Mucosa of descending colon (tissue), 3 donors: ENCODE data around the gene PTPRH. TPM values are rescaled to one million over a fixed set of nuclear protein-coding genes. Genes with fewer than 3 reads are reported as not detected.

Experiments used
- ATAC-seq: fragments of 200-7000 bp; cut with Tn5 transposase; one replicate; pipeline ENCODE4 v1.9.1; 2020; ENCODE audit warnings: mild to moderate bottlenecking, moderate library complexity
- DNase-seq, 3 donors: peaks; one replicate each; pipeline ENCODE4 v3.0.0-alpha.2; 2020
- H3K36me3 ChIP-seq: fragments of 200-600 bp; one replicate; pipeline ENCODE4 v1.8.0; 2021; ENCODE audit warnings: low read depth, mild to moderate bottlenecking
- H3K4me1 ChIP-seq: fragments of 200-600 bp; one replicate; pipeline ENCODE4 v1.8.0; 2021; ENCODE audit warnings: low read depth, mild to moderate bottlenecking
- H3K4me3 ChIP-seq: fragments of 200-600 bp; one replicate; pipeline ENCODE4 v1.8.0; 2021; ENCODE audit warnings: mild to moderate bottlenecking
- H3K9me3 ChIP-seq: fragments of 200-600 bp; one replicate; pipeline ENCODE4 v1.8.0; 2021; ENCODE audit warnings: mild to moderate bottlenecking
- intact Hi-C, 2 donors: fragments of 100-400 bp; cut with DNase I in 1 of 2; cut with micrococcal nuclease in 1 of 2; formaldehyde crosslinking; loops; one replicate each; pipeline versions ENCODE4 v1.11.0 to v1.11.1; 2022; cut with DNase I, micrococcal nuclease
- total RNA-seq, 3 donors: library from RNA; stranded (reverse); fragmentation: NEBNext Ultra II Directional in 2 of 3; extraction: Animal tissue kit (Norgen Biotek cat#: 25700) in 2 of 3; gene quantifications; one replicate each; pipeline versions ENCODE4 v1.2.1 to v1.2.4, GENCODE V29; 2021 to 2023
- TF ChIP-seq, protein P1 (sequence below): fragments of 200-600 bp; IDR thresholded peaks from one replicate; pipeline ENCODE4 v1.8.0; 2022; ENCODE audit warnings: antibody characterized with exemption, mild to moderate bottlenecking
- donor health status: DM: no; HTN: no; CAD: no; lungs with moderate emphysema.
- donor health status: DM: no; HTN: no; CAD: no.
- donor health status: DM: no; HTN: yes; CAD: no.

PTPRH gene
- total RNA-seq, 3 donors from 2014 or later: 62.3 to 181 (median 94.8) TPM

GRCh38 chr19:55199620-55200204 lies 9.6 kb downstream of the PTPRH start:
- Histone ChIP-seq H3K4me3 (no peak overlapping the region), H3K9me3 (no peaks in the 10 kb centered on the region), H3K4me1 (no peaks in the 10 kb centered on the region), H3K36me3 (peaks cover 5% of the 10 kb centered on the region)
- TF ChIP-seq, protein P1, sequence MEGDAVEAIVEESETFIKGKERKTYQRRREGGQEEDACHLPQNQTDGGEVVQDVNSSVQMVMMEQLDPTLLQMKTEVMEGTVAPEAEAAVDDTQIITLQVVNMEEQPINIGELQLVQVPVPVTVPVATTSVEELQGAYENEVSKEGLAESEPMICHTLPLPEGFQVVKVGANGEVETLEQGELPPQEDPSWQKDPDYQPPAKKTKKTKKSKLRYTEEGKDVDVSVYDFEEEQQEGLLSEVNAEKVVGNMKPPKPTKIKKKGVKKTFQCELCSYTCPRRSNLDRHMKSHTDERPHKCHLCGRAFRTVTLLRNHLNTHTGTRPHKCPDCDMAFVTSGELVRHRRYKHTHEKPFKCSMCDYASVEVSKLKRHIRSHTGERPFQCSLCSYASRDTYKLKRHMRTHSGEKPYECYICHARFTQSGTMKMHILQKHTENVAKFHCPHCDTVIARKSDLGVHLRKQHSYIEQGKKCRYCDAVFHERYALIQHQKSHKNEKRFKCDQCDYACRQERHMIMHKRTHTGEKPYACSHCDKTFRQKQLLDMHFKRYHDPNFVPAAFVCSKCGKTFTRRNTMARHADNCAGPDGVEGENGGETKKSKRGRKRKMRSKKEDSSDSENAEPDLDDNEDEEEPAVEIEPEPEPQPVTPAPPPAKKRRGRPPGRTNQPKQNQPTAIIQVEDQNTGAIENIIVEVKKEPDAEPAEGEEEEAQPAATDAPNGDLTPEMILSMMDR: no peak
- ATAC-seq: no peak
- no peak for DNase-seq
- intact Hi-C loops: no loop called here

DNA sequence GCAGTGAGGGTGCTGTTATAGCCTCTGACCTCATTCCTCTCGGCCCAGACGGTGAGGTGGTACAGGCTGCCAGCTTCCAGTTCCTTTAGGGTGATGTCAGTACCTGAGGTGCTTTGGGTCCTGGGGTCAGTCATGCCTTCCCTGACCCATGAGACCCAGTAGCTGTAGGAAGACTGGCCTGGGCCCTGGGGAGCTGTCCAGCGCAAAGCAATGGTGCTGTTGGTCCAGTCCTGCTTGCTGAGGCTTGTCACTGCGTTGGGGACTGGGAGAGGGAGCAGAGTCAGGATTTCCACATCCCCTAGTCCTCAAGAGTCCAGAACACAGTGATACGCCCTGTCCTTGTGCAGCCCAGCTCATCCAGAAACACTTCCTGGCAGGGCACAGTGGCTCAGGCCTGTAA lies 10.7 kb downstream of the PTPRH start:
- ATAC-seq (no peak), DNase-seq (no peak)
- TF ChIP-seq, protein P1: no peak
- Histone ChIP-seq H3K36me3 (peaks cover 5% of the 10 kb centered on the region), H3K4me1 (no peaks in the 10 kb centered on the region), H3K9me3 (no peaks in the 10 kb centered on the region), H3K4me3 (no peak overlapping the region)
- intact Hi-C loops: no loop called here

DNA sequence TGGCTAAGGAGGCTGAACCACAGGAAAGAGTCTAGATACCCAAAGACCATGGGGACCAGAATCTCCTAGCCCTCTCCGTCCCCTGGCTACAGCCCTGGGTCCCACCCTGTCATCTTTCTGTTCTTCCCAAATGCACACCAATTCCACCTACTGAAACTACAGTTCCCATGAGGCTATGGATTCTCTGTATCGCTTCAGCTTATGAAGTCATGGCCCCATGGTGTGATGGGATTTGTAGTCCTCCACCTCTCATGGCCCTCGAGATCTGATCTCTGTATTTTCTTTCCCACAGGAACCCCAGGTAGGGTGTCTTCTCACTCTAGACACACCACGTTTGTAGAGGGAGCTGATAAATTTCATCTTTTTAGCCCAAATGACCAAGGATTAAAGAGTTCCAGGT lies 11.8 kb downstream of the PTPRH start:
- TF ChIP-seq, protein P1: no peak
- Histone ChIP-seq H3K9me3 (no peaks in the 10 kb centered on the region), H3K4me1 (no peaks in the 10 kb centered on the region), H3K36me3 (peaks cover 5% of the 10 kb centered on the region), H3K4me3 (no peak overlapping the region)
- no peak for DNase-seq
- intact Hi-C loops: no loop called here
- ATAC-seq: no peak

DNA sequence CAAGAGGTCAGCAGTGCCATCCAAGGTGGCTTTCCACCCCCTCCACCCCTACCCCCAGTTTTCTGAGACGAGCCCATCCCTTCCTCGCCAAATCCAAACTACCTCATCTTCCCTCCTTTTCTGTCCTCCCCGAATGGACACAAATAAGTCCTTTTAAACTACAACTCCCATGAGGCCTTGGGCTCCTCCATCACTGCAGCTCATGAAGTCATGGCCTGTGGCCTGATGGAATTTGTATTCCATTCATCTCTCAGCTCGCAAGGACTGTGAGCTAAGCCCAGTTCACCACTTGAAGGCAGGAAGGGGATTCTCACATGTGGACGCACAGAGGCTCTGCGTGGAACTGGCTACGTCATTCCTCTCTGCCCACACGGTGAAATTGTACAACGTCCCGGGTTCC lies 12.5 kb downstream of the PTPRH start:
- Histone ChIP-seq H3K4me3 (no peak overlapping the region), H3K4me1 (no peaks in the 10 kb centered on the region), H3K9me3 (no peaks in the 10 kb centered on the region), H3K36me3 (peaks cover 5% of the 10 kb centered on the region)
- TF ChIP-seq, protein P1: no peak
- intact Hi-C loops: no loop called here
- DNase-seq: no peak
- ATAC-seq: peak; percentile 16

GRCh38 chr19:55193481-55193880 lies 15.8 kb downstream of the PTPRH start:
- Histone ChIP-seq H3K36me3 (no peaks in the 10 kb centered on the region), H3K4me1 (no peaks in the 10 kb centered on the region), H3K9me3 (no peaks in the 10 kb centered on the region), H3K4me3 (no peak overlapping the region)
- TF ChIP-seq, protein P1: no peak
- ATAC-seq (no peak), DNase-seq (no peak)
- intact Hi-C loops: no loop called here

GRCh38 chr19:55189403-55189835 lies 19.9 kb downstream of the PTPRH start:
- intact Hi-C loops: no loop called here
- Histone ChIP-seq H3K4me1 (no peaks in the 10 kb centered on the region), H3K36me3 (no peaks in the 10 kb centered on the region), H3K9me3 (no peaks in the 10 kb centered on the region), H3K4me3 (no peak overlapping the region)
- peak; percentile 36 for ATAC-seq
- TF ChIP-seq, protein P1: no peak
- no peak for DNase-seq
